GM18505 (cell line): ENCODE measurements around the gene TSPAN10.

Source experiments
- ATAC-seq: cut with Tn5 transposase; IDR thresholded peaks from one replicate; pipeline ENCODE4 v1.9.1; 2021; ENCODE audit not compliant: unreplicated experiment
- POLR2A ChIP-seq: IDR thresholded peaks from 4 replicates; pipeline ENCODE4 v1.6.1; 2011; ENCODE audit warnings: borderline replicate concordance; ENCODE audit not compliant: insufficient read depth, insufficient read length; ENCODE audit errors: extremely low read depth

TSPAN10 gene

DNA sequence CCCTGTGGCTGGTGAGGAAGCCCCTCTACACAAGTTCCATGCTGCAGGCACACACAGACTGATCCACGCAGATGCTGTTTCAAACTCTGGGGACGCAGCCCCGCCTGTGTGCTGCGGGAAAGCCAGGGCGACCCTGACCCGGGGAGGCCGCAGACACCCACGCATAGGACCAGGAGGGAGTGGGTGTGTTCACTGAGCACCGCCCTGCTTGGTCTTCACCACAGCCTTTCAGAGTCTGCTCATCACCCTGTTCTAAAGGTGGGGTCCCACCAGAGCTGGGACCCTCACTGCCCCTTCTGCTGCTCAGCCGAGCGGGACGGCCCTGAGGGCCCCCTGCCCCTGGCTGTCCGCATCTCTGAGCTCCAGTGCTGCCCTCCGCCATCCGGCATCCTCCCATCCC, 7.5 kb downstream of the TSPAN10 start:
- ATAC-seq: no peak

DNA sequence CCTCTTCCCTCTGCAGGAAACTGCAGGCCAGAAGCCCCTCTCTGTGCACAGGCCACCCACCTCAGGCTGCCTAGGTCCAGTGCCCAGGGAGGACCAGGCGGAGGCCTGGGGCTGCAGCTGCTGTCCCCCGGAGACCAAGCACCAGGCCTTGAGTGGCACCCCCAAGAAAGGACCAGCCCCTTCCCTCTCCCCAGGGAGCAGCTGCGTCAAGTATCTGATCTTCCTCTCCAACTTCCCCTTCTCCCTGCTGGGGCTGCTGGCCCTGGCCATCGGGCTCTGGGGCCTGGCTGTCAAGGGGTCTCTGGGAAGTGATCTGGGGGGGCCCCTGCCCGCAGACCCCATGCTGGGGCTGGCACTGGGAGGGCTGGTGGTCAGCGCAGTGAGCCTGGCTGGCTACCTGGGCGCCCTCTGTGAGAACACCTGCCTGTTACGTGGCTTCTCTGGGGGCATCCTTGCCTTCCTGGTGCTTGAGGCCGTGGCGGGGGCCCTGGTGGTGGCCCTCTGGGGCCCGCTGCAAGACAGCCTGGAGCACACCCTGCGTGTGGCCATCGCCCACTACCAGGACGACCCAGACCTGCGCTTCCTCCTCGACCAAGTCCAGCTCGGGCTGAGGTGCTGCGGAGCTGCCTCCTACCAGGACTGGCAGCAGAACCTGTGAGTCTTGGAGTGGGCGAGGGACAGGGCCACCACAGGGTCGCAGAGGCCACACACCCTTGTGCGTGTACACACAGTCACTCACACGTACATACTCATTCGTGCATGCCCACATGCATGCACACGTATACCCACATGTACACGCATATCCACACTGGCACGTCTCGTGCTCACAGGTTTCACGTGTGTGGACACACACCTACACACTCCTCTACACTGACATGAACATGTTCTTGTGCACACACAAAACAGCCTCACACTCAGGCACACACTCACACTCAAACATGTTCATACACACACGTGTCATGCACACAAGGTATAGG, 8.3 kb downstream of the TSPAN10 start:
- ATAC-seq: no peak
- TF ChIP-seq POLR2A: no peak

More for the DNA sequence above, 7.5 kb downstream of the TSPAN10 start:
- TF ChIP-seq POLR2A: no peak

DNA sequence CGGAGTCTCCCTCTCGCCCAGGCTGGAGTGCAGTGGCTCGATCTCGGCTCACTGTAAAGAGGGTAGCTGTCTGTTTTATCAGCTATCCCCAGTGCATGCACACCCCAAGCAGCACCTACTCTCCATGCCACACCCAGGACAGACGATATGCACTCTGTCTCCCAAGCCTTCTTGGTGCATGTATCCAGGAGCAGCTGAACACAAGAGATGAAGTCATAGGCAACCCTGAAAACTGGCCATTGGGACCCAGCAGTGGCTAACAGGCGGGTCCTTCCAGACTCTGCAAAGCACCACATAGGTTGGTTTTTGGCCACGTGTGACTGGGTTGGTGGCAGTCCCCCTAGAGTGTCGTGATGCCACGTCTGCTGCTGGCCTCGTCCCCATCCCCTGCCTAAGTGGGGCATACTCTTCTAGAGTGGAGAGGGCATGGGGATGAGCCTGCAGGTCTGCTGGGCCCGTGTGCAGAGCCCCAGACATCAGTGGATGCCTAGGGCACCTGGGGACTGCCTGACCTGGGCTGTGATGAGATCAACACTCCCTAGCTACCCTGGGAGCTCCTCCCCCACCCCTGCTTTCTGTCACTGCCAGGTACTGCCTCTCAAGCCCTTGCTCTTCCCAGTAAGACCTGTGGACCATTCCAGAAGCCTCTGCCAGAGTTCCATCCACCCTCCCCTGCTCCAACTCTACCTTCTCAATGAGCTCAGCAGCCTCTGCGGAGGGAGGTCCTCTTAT, 10.0 kb downstream of the TSPAN10 start:
- ATAC-seq: no peak
- TF ChIP-seq POLR2A: no peak

DNA sequence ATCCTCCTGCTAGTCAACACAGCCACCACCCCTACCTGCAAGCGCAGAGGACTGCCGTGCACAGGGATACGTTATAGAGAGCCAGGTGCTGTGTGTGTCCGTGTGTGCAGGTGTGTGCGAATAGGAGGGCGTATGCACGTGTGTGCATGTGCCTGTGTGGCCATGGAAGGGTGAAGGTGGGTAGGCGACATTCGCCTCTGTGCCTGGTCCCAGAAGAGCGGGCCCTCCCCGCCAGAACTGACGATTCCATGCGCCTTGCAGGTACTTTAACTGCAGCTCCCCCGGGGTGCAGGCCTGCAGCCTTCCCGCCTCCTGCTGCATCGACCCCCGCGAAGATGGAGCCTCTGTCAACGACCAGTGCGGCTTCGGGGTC, 10.6 kb downstream of the TSPAN10 start:
- TF ChIP-seq POLR2A: no peak
- ATAC-seq: no peak

DNA sequence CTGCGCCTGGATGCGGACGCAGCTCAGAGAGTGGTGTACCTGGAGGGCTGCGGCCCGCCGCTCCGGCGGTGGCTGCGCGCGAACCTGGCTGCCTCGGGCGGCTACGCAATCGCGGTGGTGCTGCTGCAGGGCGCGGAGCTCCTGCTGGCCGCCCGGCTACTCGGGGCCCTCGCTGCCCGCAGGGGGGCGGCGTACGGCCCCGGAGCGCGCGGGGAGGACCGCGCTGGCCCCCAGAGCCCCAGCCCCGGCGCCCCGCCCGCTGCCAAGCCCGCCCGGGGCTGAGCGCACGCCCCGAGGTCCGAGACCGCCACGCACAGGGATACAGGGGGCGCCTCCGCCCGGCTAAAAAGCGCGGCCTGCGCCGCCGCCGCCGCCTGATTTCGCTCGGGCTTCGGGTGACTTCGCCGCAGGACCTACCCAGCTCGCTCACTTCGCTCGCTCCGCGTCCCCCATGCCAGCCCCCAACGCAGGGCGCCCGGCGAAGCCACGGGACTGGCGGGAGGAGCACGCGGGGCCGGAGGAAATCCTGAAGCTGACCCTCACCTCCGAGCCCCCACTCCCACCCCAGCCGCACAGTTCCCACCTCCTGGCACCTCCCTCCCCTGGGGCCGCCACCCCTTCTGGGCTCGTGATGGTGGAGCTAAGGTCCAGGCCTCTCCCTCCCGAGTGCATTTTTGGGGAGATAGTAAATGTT, 11.2 kb downstream of the TSPAN10 start:
- ATAC-seq: no peak
- TF ChIP-seq POLR2A: no peak

DNA sequence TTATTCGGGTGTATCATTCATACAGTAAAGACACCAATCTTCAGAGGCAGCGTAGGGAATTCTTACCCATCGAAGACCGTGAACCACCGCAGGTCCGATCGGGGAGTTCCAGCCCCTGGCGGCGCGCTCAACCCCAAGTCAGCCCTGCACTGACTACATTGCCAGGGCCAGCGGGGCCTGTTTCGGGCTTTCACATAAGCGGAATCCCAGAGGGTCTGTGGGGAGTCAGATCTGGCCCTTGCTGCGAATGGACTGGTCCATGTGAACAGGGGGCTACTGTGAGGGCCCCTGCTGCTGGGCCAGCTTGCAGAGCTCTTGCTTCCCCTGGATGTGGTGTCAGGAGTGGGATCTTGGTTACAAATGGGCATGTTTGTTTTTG, 11.7 kb downstream of the TSPAN10 start:
- no peak for ATAC-seq
- TF ChIP-seq POLR2A: no peak

DNA sequence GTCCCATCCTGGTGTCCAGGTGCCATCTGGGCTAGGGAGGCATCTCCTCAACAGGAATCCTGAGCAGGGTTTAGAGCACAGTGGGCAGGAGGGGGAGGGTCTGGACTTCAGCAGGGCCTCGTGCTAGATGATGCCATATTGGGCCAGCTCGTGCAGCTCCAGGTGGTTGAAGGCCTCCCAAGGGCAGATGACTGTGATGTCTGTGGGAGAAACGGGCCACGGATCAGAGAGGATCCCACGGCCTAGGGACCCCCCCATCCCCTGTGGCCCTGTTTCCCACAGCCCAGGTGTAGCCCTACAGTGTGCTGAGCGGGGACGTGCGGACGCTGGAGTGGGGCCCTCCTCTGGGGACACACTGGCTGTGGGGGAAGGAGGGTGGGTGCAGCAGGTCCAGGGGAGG, 14.0 kb downstream of the TSPAN10 start:
- TF ChIP-seq POLR2A: no peak
- no peak for ATAC-seq

DNA sequence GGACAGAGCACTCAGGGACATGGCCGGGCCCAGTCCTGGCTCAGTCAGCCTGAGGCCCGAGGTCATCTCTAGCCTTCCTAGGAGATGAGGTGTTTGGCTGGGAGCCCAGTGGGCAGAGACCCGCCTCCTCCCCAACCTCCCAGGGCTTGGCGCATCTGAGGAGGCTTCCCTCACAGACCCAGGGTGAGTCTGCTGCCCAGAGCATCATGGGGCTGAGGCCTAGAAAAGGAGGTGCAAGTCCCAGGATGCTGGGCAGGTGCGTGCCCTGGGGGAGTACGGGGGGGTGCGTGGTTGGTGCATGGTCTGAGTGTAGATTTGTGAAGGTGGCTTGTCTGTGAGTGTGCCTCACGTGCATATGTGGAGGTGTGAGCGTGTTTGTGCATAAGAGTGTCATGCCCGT, 14.7 kb downstream of the TSPAN10 start:
- no peak for ATAC-seq

DNA sequence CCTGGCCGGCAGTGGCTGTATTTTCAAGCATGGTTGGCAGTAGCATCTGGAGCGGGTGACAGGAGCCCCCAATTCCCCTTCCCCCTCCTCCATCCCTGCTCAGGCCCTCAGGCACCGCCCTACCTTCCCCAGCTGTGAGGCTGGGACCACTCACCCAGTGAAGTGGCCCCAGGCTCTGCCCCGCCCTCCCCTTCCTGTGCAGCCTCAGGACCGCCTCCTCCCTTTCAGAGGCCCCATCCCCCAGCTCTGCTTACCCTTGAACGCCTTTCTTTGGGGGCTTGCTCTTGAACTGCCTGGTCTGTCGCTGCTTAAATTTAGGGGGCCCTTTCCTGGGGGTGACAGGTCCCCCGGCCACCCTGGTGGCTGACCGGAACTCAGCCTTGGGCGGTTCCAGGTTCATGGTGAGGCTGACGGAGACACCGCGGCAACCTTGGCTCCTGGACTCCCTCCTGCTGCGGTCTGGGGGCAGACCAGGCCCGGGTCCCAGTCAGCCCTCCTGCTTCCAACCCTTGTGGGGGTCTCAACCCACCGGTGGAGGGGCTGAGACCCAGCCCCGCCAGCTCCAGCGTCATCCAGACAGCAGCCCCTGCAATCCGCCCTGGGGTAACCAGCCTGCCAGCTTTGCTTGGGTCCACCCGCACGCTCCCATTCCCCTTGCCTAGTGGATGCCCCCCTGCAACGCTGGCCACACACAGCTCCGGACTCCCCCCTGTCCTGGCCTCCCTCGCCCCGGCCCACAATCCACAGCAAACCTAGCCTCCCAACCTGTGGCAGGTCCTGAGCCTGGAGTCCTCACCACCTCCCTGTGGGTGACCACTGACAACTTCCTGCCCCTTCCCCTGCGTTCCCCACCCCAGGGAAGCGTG, 16.1 kb downstream of the TSPAN10 start:
- ATAC-seq: no peak
- no peak for TF ChIP-seq POLR2A

More for the DNA sequence above, 14.7 kb downstream of the TSPAN10 start:
- TF ChIP-seq POLR2A: no peak

DNA sequence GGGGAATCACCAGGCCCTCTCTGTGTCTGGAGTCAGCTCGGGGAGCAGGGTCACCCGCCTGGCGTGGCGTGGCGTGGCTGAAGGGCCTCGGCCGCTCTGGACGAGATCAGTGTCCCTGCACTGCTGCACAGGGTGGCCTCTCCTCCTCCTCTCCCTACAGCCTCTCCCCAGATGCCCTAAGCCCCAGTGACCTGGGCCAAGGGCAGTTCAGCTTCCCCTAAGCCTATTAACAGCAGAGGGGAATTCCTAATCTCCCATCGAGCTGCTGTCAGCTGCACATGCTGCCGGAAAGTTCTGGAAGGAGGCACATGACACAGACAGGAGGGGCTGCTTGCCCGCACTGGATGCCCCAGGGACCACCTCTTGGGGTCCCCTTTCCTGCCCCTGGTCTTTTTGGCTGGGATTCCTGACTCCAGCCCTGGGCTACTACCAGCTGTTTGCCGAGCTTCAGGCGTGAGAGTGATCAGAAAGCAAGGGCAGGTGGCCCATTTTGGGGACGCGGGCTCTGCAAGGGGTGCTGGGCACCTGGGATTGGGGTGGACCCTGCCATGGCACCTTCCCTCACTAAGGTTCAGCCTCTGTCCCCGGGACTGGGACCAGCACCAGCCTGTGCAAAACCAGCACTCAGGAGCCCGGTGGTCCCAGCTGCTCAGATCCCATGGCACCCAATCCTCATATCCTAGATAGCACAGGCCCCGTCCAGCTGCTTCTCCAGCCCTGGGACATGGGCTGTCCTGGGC, 18.6 kb downstream of the TSPAN10 start:
- TF ChIP-seq POLR2A: no peak
- ATAC-seq: no peak

DNA sequence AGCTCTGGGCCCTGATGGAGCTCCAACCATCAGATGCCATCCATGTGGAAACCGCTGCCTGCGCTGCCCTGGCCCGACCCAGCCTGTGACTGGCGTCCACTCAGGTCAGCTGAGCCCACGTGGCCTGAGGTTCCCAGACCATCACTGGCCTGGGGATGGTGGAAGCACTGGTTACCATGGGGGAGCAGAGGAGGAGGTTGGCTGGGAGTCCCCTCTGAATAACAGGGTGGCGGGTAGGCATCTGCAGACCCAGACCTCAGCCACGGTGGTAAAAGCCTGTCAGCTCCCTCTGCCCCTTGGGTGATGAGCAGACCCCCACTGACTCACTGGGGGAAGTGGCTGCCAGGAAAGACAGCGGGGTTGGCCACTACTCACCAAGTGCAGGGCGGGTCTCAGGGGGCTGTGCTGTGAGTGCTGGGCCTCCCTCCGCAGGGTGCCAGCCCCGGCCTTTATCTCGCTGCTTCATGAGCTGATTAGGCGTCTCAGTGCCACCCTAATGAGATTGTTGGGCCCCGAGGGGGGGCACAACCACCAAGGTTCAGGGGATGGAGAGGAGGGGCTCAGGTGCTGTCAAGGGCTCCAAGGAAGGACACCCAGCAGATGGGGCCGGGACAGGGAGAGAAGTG, 19.2 kb downstream of the TSPAN10 start, which contains the start of gene PDE6G:
Gene PDE6G (minus strand): TSS at position 425 of the 626 bp plus-strand sequence. CDS start 3,237 bp downstream, outside the sequence.
- ATAC-seq: no peak
- no peak for TF ChIP-seq POLR2A

DNA sequence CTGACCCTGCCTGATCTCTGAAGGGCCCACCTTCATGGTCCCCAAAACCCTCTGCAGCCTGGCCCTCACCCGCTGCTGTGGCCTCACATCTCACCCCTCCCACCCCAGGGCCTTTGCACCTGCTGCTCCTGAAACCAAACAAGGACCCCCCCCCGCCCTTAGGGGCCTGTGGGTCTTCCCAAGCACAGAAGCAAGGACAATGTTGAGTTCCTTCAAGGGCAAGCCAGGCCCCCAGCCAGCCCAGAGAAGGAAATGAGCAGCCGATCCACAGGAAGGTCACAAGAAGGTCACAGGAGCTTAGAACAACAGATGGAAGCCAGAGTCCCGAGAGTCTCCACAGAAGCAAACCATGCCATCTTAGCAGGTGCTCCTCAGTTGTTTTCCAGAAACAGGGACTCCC, 19.8 kb downstream of the TSPAN10 start:
- TF ChIP-seq POLR2A: no peak
- no peak for ATAC-seq

DNA sequence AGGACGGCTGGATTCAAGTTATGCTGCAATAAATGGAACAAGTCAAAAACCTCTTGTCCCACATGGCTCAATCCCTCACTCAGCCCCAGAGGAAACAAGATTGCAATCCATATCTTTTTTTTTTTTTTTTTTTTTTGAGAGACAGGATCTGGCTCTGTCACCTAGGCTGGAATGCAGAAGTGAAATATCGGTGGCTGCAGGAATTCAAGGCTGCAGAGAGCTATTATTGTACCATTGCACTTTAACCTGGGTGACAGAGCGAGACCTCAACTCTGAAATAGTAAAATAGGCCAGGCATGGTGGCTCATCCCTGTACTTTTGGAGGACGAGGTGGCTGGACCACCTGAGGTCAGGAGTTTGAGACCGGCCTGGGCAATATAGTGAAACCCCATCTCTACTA, 22.0 kb downstream of the TSPAN10 start:
- ATAC-seq: no peak
- no peak for TF ChIP-seq POLR2A
